ENCODE results near the gene KCNC1. TPM values are rescaled to one million over a fixed set of nuclear protein-coding genes. Genes with fewer than 3 reads are reported as not detected.

The KCNC1 gene
- total RNA-seq, 4 donors from 2014 or later: not detected

DNA sequence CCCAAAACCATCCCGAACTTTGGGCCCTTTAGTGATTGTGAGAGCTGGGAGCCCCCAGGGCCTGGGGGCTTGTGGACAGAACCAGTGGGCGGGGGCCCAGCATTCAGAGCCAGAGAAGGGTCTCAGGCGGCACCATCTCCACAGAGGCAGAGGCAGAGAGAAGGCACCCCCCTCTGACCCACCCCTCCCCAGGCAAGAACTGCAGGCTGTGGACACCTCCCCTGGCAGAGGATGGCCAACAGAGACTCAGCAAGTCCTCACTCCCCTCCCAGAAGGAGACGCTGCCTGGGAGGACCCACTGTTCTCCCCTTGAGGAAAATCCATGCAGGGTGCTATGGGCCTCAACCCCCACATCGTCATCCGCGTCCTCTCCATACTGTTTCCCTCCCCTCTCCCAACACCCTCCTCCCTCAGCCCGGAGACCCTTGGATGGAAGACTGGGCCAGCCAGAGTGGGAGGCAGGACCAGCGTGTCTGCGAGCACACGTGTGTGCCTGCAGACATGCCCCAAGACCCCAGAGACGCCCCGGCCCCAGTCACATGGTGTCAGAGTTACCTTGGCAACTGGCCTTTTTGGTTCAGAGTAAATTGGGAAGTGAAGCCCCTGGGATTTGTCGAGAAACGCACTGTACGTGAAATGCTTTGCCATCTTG, 42.6 kb downstream of the KCNC1 start:
- intact Hi-C loops (cut with DNase I): no loop called here

GRCh38 chr11:17777738-17778091, 43.1 kb downstream of the KCNC1 start:
- Histone ChIP-seq H3K4me3 (no peak overlapping the region), H3K9me3 (no peaks in the 10 kb centered on the region), H3K4me1 (no peaks in the 10 kb centered on the region), H3K36me3 (no peaks in the 10 kb centered on the region), H3K27me3 (no peaks in the 10 kb centered on the region), H3K27ac (replicated peaks in 1 of 4) (no peak overlapping the region)
- WGBS: 93% methylated on average over 13 of the region's 13 CpGs
- intact Hi-C loops (cut with DNase I): no loop called here
- DNase-seq (ENCODE audit: extremely low spot score): no peak
- TF ChIP-seq EP300 (IDR thresholded peaks at IDR 0.05) (no peak), CTCF (IDR thresholded peaks at IDR 0.05) (no peak), POLR2AphosphoS5 (IDR thresholded peaks at IDR 0.05) (no peak), POLR2A (IDR thresholded peaks at IDR 0.05; ENCODE audit: low read depth) (no peak)

More for the DNA sequence above, 42.6 kb downstream of the KCNC1 start:
- Histone ChIP-seq H3K36me3 (no peaks in the 10 kb centered on the region), H3K27ac (replicated peaks in 1 of 4) (no peak overlapping the region), H3K9me3 (no peaks in the 10 kb centered on the region), H3K4me1 (no peaks in the 10 kb centered on the region), H3K4me3 (no peak overlapping the region), H3K27me3 (no peaks in the 10 kb centered on the region)
- no peak for DNase-seq (ENCODE audit: extremely low spot score)
- 88% methylated on average over 16 of the region's 16 CpGs for WGBS
- no peak for TF ChIP-seq EP300 (IDR thresholded peaks at IDR 0.05)
- TF ChIP-seq POLR2AphosphoS5 (IDR thresholded peaks at IDR 0.05): no peak

DNA sequence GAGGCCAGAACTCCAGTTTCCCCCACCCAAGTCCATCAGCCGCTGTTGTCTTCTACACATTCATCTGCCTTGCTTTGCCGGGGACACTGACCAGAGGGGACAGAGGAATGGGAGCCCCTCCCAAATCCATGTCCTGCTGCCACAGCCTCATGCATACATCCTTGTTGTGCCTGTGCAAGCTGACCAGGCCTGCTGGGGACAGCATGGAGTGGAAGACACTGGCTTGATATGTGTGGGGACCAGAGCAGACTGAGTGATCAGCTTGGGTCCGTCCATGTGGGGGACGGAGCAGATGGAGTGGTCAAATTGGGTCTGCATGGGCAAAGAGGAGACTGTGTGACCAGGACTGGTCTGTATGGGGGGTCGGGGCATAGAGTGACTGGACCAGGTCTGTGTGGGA, 43.8 kb downstream of the KCNC1 start:
- H3K4me1 ChIP-seq: no peaks in the 10 kb centered on the region
- H3K27ac ChIP-seq (replicated peaks in 1 of 4): no peak overlapping the region
- no peaks in the 10 kb centered on the region for H3K27me3 ChIP-seq
- intact Hi-C loops (cut with DNase I): no loop called here
- TF ChIP-seq CTCF (IDR thresholded peaks at IDR 0.05) (no peak), EP300 (IDR thresholded peaks at IDR 0.05) (no peak), POLR2AphosphoS5 (IDR thresholded peaks at IDR 0.05) (no peak), POLR2A (IDR thresholded peaks at IDR 0.05; ENCODE audit: low read depth) (no peak)
- DNase-seq (ENCODE audit: extremely low spot score): no peak
- no peak overlapping the region for H3K4me3 ChIP-seq
- 95% methylated on average over 3 of the region's 5 CpGs for WGBS
- H3K9me3 ChIP-seq: no peaks in the 10 kb centered on the region
- no peaks in the 10 kb centered on the region for H3K36me3 ChIP-seq

DNA sequence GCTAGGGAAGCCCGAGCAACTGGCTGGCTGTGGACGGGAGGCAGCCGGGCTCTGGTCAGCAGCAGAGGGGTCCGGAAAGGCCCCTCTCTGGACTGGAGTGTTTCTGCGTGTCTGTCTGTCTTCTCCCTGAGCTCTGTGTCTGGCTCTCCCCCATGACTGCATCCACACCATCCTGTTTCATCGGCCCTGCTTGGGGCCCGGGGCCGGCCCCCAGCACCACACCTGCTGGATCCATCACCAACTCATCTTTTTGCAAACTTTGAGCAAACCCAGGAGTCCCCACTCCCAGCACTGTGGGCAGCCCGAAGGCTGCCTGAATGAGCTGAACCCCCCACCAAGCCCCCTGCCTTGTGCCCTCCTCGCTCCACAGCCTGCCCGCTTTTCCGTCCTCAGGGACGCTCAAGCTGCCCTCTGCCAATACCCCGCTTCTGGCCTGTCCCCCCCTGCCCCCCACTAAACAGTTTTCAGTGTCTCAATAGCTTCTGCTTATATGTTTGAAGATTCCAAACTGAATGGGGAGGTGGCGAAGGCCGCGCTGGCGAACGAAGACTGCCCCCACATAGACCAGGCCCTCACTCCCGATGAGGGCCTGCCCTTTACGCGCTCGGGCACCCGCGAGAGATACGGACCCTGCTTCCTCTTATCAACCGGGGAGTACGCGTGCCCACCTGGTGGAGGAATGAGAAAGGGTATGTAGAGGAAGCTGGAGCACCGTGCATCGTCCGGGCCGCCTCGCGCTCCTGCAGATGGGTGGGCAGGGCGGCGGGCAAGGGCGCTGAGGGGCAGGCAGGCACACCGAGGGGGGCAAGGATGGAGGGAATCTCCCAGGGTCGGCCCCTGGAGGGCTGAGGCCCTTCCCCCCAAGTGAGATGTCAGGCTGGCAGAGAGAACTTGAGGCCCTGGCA, 44.6 kb downstream of the KCNC1 start:
- Histone ChIP-seq H3K27me3 (no peaks in the 10 kb centered on the region), H3K4me1 (no peaks in the 10 kb centered on the region), H3K9me3 (no peaks in the 10 kb centered on the region), H3K27ac (replicated peaks in 1 of 4) (no peak overlapping the region), H3K36me3 (no peaks in the 10 kb centered on the region), H3K4me3 (no peak overlapping the region)
- no peak for TF ChIP-seq POLR2A (IDR thresholded peaks at IDR 0.05; ENCODE audit: low read depth)
- intact Hi-C loops (cut with DNase I): no loop called here
- DNase-seq (ENCODE audit: extremely low spot score): no peak
- 94% methylated on average over 38 of the region's 40 CpGs for WGBS

DNA sequence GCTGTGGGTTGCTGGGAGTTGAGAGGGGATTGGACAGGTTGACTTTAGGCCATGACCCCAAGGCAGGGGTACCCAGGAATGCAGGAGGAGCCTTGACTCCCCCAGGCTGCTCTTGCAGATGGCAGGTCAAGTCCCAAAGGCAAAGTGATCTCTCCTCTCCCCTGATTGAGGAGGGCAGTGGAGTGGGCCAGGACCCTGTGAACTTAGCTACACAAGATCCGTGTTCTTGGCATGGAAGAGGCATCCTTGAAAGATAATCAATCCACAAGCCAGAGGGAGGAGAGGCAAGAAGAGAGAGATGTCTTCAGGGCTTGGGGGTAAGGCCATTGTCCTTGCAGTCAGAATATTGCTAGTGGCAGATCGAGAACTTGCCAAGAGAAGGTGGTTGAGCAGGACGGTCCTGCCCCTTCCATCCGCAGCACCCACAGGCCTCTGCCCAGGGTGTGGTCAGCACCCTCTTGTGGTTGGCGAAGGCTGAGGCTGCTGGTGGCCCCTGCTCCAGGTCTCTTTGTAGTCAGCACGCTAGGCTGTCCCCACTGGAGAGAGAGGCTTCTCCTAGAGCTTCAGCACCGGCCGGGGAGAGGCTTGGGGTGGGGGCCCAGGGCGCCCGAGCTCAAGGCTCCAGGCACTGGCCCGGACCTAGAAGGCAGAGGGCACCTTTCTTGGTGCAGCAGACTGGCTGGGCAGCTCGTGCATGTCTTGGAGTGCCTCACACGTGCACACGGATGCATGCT, 45.4 kb downstream of the KCNC1 start:
- H3K4me1 ChIP-seq: no peaks in the 10 kb centered on the region
- H3K36me3 ChIP-seq: no peaks in the 10 kb centered on the region
- WGBS: 87% methylated on average over 11 of the region's 14 CpGs
- no peak overlapping the region for H3K27ac ChIP-seq (replicated peaks in 1 of 4)
- no peaks in the 10 kb centered on the region for H3K27me3 ChIP-seq
- intact Hi-C loops (cut with DNase I): no loop called here
- TF ChIP-seq EP300 (IDR thresholded peaks at IDR 0.05): no peak
- no peak for TF ChIP-seq POLR2AphosphoS5 (IDR thresholded peaks at IDR 0.05)
- TF ChIP-seq POLR2A (IDR thresholded peaks at IDR 0.05; ENCODE audit: low read depth): no peak
- no peak for TF ChIP-seq CTCF (IDR thresholded peaks at IDR 0.05)
- DNase-seq (ENCODE audit: extremely low spot score): no peak
- no peak overlapping the region for H3K4me3 ChIP-seq
- H3K9me3 ChIP-seq: no peaks in the 10 kb centered on the region

Measured in esophagus muscularis mucosa (tissue), 4 donors.